SK-N-SH (cell line): ENCODE data around the gene LETM1.

Experiments
- EP300 ChIP-seq, 2 experiments: IDR thresholded peaks; 2 replicates each; pipeline versions ENCODE4 v1.4.0 to v1.6.1; 2012; ENCODE audit warnings: borderline replicate concordance in 1 of 2, low read depth in 1 of 2, low read length in 1 of 2
- IRF3 ChIP-seq: fragments of 150-350 bp; IDR thresholded peaks from 2 replicates; pipeline ENCODE4 v1.6.1; 2016; ENCODE audit warnings: mild to moderate bottlenecking, low read depth, low read length
- TF ChIP-seq, protein P1 (sequence below): fragments of 200-600 bp; sonication (generic); IDR thresholded peaks from 2 replicates; pipeline ENCODE4 v1.6.1; 2017; ENCODE audit warnings: antibody characterized with exemption, mild to moderate bottlenecking, moderate library complexity

DNA sequence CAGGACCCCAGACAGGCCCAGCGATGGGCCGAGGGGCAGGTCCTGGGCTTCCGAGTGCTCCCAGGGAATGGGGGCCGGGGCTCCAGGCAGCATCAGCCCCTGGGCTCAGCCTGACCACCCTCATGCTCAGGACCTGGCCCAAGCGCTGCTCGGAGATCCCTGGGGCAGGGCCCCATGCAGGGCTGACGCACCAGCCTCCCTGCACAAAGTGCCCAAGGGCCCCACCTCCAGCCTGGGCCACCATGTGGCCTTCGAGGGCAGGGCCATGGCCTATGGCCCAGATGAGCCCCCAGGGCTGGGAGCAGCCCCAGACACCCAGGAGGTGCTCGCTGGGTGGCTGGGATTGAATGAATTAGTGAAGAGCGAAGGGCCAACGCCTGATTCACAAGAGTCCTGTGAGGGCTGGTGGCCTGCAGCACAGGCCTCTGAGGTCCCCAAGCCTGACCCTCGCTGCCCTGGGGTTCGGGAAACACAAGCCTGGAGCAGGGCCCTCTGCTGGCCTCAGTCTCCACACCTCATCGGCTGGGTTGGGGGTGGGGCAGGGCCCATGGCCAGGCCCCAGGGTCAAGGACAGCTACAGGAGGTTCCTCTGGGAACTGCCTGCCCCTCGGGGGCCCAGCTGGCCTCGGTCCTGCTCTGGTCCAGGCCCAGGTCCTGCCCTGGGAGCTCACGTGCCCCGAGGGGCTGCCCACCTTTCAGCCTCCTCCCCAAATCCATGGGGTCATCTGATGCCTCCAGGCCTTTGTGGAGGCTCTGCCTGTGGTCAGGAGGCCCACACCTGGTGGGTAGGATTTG, 76.2 kb downstream of the LETM1 start:
- TF ChIP-seq, protein P1, sequence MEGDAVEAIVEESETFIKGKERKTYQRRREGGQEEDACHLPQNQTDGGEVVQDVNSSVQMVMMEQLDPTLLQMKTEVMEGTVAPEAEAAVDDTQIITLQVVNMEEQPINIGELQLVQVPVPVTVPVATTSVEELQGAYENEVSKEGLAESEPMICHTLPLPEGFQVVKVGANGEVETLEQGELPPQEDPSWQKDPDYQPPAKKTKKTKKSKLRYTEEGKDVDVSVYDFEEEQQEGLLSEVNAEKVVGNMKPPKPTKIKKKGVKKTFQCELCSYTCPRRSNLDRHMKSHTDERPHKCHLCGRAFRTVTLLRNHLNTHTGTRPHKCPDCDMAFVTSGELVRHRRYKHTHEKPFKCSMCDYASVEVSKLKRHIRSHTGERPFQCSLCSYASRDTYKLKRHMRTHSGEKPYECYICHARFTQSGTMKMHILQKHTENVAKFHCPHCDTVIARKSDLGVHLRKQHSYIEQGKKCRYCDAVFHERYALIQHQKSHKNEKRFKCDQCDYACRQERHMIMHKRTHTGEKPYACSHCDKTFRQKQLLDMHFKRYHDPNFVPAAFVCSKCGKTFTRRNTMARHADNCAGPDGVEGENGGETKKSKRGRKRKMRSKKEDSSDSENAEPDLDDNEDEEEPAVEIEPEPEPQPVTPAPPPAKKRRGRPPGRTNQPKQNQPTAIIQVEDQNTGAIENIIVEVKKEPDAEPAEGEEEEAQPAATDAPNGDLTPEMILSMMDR = no peak
- TF ChIP-seq IRF3 (no peak), EP300 (IDR thresholded peaks at IDR 0.05; ENCODE audit: borderline replicate concordance in 1 of 2, low read depth in 1 of 2, low read length in 1 of 2) (no peak)
